Effector CD8-positive, alpha-beta T cell (primary cell): ENCODE measurements around the gene HTR1D.

ENCODE experiments used
- DNase-seq: peaks from one replicate; lab custom pipeline; 2025; lab: John Stamatoyannopoulos, UW

HTR1D gene

GRCh38 chr1:23184212-23184934 lies 32.9 kb downstream of the HTR1D start:
- DNase-seq: peak; percentile 27

- DNase-seq: no peak
Observed at GRCh38 chr1:23179862-23180261, 37.4 kb downstream of the HTR1D start.

DNA sequence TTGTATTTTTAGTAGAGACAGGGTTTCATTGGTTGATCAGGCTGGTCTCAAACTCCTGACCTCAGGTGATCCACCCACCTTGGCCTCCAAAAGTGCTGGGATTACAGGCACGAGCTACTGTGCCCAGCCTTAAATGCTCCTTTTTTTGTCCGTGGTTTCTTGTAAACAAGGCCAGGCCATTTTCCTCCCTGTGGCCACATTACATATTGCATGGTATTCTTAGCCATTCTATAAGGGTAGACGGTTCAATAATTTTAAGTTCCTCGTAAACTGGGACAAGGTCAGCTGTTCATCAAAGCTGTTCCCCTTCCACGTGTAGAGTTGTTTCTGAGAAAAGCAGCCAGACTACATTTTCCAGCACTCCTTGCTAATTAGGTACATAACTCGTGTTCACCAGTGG lies 38.4 kb downstream of the HTR1D start:
- DNase-seq: no peak

DNA sequence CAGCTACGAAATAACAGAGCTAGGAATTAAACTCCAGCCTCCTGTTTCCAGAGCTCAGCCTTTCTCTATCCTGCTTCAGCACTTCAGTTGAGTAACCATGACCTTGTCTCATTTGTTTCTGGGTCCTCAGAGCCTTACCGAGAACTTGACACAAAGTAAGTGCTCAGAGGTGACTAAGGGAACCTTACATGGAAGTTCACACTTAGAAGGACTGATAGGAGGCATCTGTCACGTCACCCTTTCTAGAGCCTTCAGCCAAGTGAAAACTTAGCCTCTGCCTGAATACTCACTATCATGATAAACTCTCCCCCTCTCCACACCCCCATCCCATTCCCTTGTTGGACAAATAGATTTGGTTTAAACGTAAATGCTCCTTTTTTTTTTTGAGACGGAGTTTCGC lies 38.9 kb downstream of the HTR1D start:
- no peak for DNase-seq

GRCh38 chr1:23177438-23178380 lies 39.6 kb downstream of the HTR1D start:
- DNase-seq: no peak

GRCh38 chr1:23177031-23177430 lies 40.3 kb downstream of the HTR1D start:
- DNase-seq: no peak

DNA sequence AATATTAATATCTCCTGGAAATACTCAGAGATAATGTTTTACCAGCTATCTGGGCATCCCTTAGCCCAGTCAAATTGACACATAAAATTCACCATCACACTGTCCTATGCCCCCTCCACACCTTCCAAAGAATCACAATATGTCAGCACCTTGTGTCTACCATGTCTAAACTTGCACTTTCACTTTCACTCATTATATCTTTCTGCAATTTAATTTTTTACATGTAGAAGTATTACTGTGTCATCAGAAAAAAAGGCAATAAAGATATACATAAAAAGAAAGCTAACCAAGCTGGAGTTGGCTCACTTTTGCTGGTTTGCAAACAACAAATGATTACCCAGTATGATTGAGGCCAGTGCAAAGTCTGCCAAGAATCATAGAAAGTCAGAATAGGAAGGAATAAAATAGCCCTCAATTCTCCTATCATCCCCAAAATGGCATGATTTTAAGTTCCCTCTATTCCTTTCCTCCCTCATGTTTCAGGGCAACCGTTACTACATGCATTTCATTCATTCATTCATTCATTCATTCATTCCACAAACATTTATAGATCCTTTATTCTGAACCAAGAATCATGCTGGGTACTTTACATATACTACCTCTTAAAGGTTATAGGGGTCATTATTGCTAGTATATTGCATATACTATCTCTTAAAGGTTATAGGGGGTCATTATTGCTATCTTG lies 42.7 kb downstream of the HTR1D start:
- no peak for DNase-seq

GRCh38 chr1:23171181-23171755 lies 46.0 kb downstream of the HTR1D start:
- no peak for DNase-seq

GRCh38 chr1:23169727-23170335 lies 47.5 kb downstream of the HTR1D start:
- no peak for DNase-seq

- no peak for DNase-seq
Observed at GRCh38 chr1:23169195-23169575, 48.1 kb downstream of the HTR1D start.

- DNase-seq: peak; percentile 88
Observed at GRCh38 chr1:23168445-23169194, 48.7 kb downstream of the HTR1D start, which contains the start of gene LUZP1. Gene LUZP1, minus strand, starts transcription at chr1:23168856.

DNA sequence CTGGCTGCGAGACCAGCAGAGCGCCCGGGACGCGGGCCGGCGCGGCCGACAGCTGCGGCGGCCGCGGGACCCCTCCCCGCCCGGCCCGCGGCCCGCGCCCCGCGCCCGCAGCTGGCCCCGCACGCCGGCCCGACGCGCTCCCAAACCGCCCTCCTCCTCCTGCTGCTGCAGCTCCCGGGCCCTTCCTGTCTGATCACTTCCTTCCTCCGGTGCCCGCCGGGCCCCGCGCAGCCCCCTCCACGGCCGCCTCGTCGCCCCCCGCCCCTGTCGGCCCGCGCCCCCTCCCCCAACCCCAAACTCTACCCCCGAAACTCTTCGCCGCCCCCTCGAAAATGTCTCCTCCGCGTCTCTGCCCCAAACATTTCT lies 49.2 kb downstream of the HTR1D start:
- DNase-seq: no peak

GRCh38 chr1:23167353-23168078 lies 49.8 kb downstream of the HTR1D start:
- DNase-seq: peak; percentile 21

GRCh38 chr1:23166854-23167253 lies 50.4 kb downstream of the HTR1D start:
- DNase-seq: no peak

DNA sequence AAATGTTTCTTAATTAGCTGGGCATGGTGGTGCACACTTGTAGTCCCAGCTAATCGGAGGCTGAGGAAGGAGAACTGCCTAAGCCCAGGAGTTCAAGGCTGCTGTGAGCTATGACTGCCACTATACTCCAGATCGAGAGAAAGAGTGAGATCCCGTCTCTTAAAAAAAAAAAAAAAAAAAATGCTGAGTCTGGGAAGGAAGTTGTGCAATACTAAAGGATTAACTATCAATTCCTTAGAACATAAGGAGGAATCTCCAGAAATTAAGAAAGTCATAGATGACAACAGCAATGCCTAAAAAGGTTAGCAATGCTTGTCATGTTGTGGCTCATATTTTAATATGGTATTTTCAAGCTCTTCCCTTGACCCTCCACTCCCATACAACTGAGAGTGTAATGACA lies 53.9 kb downstream of the HTR1D start:
- no peak for DNase-seq

GRCh38 chr1:23159963-23160877 lies 57.1 kb downstream of the HTR1D start:
- DNase-seq: no peak

- no peak for DNase-seq
Observed at GRCh38 chr1:23156940-23157339, 60.4 kb downstream of the HTR1D start.

DNA sequence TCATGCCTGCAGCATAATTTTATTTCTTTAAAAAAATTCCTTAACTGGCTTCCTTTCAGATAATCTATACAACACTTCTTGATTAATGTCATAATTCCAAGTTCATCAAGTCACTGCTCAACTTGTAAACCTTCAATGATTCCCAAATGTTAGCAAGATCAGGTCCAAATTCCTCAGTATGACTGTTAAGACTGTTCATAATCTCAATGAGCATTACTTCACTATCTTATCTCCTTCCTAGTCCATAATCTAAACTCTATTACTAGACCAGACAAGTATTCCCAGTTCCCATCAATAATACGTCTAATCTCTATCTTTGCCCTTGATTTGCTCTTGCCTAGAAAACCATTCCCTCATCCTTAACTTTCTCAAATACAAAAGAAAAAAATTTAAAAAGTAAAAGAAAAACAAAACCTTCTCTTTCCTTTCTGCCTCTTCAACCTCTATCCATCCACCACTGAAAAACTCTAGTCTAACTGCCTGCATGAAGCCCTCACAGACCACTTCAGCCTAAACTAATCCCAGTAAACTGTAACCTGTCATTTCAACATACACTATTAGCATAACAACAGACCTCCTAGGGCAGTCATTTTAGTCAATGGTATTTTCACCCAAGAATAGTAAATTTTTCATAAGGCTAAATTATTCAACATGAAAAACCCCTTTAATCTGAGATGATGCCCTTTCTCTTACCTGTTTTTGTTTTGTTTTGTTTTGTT lies 64.2 kb downstream of the HTR1D start:
- DNase-seq: no peak

GRCh38 chr1:23150742-23151141 lies 66.6 kb downstream of the HTR1D start:
- no peak for DNase-seq
